NCI-H146 treated with DMSO at 0.1 percent for 48 hours (cell line): ENCODE measurements around the gene IRS2.
A peak's percentile ranks its signal among the peaks of the same experiment; 100 is the strongest.
"Not testable (repeated sequence)": the region's sequence is repeated elsewhere in the genome, so short reads cannot be mapped to it uniquely, and the experiment has no call there.

Source experiments
- DNase-seq: peaks from one replicate; lab custom pipeline; 2025; ENCODE audit not compliant: unreplicated experiment; lab: John Stamatoyannopoulos, UW

The IRS2 gene

DNA sequence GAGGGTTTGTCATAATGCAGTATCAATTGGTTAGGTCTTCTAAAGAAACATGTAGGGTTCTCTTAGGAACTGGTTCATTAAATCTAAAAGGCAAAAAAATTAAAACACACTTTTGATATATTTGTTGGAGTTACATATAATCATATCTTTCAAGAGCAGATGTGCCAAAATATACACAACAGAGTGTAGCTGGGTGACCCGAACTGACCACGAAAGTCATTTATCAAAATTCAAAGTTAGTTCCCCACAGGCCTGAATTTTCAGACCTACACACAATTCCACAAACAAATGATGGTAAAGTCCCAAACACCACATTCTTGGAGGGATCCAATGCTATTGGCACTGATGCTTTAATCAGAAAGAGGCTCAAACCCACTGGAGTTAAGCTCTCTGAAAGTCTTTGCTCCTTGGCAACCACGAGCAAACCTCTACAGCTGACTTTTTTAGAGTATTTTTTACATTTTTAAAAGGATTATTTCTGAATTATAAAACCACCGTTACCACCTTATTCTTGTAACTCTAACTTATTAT, 50.9 kb downstream of the IRS2 start:
- no peak for DNase-seq

DNA sequence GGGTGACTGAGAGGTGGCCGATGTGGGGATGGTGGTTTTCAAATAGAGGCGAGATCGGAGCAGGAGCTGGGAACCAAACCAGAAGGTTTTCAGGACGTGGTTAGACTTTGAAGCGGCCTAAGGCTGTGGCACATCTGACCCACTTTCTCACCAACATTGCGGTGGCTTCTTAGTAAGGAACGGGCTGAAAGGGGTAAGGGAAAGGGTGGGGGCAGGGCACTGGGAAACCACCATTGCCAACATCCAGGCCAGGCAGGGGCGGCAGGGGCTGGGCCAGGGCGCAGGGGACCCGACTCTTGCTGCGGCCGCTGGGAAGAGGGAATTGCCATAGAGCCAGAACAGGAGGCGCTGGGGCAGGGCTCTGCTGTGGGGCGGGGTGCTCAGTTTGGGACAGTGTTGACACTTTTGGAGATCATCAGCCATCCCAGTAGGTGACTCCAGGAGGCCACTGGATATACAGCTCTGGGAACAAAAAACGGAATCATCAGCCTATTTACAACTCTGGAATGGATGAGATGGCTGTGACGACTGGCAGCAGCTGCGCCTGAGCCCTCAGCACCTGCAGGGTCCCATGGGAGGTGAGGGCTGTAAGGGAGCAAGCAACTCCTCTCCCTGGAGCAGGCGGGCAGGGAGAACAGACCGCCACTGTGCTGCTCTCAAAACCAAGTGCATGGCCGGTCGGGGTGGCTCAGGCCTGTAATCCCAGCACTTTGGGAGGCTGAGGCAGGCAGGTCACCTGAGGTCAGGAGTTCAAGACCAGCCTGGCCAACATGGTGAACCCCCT, 52.2 kb downstream of the IRS2 start:
- DNase-seq, result no peak

DNA sequence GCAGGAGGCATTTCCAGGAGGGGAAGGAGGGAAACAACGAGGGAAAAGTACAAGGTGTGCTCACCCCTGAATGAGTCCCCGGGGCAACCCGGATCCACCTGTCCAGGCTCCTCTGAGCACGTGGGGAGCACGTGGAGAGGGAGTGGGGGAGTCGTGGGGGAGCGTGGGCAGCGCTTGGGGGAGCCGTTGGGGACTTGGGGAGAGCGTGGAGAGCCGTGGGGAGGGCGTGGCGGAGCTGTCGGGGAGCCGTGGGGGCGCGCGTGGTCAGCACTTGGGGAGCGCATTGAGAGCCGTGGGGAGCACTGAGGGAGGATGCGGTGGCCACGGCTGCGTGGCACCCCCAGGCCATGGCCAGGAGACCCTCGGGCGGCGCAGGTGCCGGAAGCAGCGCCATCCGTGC, 52.8 kb downstream of the IRS2 start:
- no peak for DNase-seq

DNA sequence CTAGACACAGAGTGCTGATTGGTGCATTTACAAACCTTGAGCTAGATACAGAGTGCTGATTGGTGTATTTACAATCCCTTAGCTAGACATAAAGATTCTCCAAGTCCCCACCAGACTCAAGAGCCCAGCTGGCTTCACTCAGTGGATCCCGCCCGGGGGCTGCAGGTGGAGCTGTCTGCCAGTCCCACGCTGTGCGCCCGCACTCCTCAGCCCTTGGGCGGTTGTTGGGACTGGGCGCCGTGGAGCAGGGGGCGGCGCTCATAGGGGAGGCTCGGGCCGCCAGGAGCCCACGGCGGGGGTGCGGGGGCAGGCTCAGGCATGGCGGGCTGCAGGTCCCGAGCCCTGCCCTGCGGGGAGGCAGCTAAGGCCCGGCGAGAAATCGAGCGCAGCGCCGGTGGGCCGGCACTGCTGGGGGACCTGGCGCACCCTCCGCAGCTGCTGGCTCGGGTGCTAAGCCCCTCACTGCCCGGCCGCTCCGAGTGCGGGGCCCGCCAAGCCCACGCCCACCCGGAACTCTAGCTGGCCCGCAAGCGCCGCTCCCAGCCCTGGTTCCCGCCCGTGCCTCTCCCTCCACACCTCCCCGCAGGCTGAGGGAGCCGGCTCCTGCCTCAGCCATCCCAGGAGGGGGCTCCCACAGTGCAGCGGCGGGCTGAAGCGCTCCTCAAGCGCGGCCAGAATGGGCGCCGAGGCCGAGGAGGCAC, 53.8 kb downstream of the IRS2 start:
- not testable (repeated sequence) for DNase-seq

DNA sequence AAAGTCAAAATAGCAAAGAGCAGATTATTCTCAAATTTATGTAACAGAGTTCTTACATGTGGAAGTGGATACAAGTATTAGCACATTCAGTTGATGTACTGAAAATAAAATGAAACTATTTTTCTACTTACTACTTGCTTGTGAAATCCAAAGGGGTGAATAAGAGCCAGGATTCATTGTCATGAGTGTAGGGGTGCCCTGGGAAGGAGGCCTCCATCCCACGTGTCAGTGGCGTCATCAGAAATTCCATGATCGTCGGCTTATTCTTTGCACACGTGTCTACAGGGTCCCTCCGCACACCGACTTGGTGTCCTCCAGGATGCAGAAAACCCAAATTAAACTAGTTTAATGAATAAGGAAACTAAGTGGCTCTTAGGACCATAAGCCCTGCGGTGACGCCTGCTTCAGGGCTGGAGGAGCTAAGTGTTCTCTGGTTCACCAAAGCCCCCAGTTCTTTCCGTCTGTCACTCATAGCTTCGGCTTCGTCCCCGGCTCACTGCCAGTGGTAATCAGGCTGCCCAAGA, 55.5 kb downstream of the IRS2 start:
- no peak for DNase-seq

DNA sequence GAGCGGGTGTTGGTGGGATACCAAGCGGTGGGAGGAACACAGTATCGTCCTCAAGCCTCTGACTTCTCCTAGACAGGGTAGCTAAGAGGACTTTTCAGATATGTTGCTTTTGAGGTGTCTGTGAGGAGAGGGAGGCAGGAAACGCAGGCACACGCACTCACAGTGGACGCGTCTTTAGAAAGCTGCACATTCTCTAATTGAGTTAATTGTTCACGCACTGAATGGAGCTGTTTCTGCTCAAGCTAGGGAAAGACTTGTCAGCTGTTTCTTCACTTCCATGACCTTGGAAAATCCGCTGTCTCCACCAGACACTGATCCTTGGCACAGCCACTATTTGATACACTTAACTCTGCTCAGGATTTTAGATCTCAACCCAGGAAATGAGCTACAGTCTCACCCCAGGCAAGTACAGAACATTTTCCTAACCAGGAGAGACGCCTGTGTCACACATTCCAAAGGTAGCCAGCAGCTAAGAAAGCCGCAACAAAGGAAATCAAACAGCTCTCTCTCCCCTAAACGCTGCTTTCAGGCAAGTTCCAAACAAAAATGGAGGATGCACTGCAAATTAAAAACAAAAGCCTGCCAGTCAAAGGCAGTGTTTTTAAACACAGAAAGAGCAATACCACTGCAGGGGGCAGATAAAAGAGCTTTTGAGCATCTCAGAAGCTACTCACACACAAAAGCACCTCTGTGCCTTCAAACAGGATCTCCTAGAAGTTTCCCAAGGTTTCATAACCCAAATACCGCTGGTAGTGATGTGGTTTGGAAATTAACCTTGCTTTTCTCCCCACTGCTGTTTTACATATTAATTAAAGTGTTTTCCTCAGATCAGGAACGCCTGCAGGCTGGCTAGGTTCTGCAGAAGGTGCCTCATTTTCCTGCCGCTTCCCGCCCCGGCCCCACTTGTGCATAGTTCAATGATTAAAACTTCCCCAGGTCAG, 57.3 kb downstream of the IRS2 start:
- no peak for DNase-seq

DNA sequence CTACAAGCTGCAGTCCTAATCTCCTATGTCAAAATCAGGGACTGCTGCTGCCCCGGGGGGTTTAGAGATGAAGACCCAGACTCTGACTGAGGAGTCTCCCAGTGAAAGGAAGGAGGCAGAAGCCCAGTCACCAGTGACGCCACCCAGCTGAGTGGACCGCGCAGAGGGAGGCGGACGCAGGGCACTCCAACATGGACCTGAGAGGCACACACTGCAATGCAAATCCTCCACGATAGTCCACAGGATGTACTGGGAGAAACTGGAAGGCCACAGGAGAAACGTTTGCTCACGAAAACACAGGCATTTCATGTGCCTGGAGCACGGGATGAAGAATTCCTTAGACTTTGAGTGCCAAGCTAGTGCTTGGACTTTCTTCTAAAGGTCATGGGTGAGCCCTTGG, 58.3 kb downstream of the IRS2 start:
- DNase-seq, result no peak

DNA sequence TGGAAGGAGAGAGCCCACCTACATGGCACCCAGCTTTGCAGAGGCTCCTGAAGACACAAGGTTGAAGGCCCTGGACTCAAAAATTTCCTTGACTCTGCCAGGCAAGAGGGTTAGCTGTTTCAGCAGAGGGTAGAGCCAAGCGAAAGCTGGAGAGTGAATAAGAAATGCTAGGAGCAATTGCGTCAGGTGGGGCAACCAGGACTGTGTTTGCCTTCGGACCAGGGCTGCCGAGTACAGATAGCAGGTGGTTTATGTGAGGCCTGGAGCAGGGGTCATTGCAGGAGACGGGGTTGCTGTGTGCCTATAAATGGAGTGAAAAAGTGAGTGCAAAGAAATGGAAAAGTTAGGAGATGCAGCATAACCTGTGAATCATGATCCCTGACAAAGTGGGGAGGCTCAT, 59.1 kb downstream of the IRS2 start:
- no peak for DNase-seq

DNA sequence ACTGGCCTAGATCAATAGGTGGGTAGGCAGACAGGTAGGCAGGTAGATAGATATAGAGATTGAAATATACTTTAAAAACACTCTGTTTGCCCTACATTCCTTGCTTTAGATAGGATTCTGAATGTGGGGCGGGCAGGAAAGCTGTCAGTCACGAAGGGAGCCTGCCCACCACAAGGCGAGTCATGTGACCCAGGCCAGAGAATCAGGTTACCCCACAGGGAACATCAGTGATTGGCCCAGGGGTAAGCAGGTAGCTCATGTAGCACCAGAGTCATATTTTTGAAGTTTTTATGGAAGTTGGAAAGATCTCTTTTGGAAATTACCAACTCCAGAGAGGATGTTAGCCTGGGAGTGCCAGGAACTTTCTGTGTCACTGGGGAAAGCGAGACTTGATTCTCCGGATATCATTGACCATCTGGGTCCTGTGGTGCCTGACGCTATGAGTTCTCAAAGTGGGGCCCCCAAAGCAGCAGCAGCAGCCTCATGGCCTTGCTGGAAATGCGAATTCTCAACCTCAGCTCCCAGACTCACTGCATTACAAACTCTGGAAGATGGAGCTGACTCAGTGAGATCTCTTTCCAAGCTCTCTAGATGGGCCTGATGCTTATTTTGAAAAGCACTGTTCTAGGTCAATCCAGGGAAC, 60.3 kb downstream of the IRS2 start:
- DNase-seq, result no peak

DNA sequence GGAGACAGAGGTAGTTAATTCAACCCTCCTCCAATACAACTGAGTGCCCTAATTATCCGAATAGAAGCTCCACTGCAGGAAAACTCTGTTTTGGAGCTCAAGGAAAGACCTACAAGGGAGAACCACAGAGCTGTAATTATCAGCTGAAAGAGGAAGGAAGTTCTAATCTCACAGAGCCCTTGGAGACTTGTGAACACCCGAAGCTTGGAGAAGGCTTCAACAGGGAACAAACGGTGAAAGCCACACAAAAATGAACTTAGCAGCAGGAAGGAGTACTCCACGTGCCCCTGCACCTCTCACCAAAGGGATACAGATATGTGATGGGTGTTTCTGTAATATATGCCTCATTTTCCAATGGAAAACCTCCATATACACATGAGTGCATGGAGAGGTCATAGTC, 61.1 kb downstream of the IRS2 start:
- no peak for DNase-seq

DNA sequence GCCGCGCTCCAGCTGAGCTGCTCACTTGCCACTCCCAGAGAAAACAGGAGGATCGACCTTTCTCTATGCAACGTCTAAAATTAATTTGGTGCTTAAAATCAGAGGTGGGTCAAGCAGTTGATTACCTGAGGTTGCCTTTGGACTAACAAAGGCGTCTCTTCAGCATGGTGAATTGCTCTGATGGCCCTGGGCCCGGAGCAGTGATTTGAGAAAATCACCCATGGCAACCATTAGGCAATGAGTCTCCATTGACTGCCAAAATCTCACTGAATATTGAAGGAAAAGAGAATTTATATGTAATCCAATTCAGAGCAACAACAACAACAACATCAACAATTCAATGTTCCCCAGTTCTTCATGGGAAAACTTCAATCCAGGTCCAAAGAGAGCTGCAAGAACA, 61.8 kb downstream of the IRS2 start:
- no peak for DNase-seq

DNA sequence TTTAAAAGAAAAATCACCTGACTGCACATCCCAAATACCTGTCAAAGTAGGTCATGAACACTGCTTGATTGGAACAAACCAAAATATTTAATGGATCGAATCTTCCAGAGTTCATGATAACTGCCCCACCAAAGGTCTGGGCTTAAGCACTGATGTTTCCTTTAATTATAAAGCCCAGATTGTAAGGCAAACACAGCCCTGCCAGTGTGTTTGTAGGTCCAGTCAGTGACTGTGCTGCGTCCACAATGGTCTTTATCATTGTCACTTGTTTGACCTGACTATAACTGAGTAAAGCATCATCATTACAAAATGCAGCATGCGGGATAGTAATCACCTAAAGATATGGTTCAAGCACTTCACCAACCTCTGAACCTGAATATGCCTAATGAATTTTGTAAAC, 63.3 kb downstream of the IRS2 start:
- no peak for DNase-seq

DNA sequence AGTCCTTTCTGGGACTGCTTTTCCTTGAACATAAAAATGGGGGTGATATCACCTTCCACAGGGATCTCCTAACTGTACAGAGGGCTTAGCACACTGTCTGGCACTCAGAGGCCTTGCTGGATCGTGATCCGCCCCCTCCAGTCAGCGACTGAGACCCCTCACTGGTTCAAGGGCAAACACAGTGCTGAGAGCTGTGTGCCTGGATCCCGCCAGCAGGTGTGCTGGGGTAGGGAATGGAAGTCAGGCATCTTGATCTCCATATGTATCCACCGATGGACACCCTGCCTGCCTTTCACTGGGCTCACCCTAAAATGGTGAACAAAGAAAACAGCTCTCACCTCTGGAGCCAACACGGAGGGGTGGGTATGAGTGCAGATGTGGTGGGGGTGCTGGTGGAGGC, 64.3 kb downstream of the IRS2 start:
- DNase-seq, result no peak

DNA sequence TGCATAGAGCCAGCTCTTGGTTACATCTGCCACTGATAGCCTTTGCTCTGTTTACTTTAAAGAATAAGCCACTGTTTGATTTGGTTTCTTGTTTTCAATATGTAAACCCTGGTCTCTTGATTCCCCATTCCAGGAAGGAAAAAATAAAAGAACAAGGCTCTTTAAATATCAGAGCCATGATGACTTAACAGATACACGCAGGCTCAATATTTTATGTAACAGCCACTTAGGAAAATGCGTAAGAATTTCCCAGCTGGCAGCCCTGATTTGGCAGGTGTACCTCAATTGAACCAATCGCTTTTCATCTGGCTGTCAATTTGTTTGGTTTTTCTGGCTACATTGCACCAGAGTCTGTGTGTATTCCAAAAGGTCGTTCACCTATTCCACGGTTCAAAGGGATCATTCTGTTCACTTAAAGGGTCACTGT, 65.6 kb downstream of the IRS2 start:
- DNase-seq, result peak; percentile 93

DNA sequence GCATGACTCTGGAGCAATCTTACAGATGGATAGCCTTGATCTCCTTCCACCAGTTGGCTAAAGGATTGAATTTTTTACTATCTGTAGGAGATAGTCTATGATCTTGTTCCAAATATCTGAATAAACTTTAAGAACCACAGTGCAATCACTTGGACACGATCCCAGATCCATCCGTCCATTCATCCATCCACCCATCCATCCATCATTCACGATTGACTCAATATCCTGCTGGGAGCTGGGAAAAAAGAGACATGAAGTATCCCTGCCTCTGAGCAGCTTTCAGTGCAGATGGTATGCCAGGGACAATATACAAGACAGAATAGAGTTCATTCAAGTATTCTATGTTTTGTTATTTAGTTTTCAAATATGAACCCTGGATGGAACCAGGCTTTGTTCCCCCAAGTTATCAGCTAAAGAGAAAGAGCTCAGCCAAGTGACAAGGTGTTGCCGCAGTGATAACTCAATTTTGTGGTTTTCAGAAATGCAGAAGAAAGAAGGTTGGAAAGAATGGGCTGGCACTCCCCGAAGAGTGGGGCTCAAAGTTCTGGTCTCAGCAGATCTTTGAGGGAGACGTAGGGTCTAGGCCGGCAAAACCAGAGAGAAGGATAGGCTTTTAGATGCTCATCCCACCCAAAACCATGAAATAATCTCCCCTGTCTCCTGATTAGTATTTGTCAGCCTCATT, 66.3 kb downstream of the IRS2 start:
- peak; percentile 67 for DNase-seq

DNA sequence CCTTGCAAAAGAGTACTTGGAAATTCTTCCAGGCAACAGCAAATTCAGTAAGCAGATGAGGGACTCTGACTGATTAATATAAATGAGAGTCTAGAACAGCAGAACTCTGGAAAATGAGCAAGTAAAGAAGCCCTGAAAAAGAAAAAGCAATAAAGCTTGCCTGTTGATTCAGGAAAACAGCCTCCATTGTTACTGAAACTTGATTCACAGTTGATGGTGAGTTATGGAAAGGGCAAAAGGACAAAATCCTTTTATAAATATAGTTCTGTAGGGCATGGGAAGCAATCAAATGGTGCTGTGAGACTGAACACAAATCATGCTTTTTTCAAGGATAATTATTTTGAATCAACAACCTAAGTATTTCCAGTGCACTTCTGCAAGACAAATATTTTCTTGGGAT, 67.7 kb downstream of the IRS2 start:
- no peak for DNase-seq

DNA sequence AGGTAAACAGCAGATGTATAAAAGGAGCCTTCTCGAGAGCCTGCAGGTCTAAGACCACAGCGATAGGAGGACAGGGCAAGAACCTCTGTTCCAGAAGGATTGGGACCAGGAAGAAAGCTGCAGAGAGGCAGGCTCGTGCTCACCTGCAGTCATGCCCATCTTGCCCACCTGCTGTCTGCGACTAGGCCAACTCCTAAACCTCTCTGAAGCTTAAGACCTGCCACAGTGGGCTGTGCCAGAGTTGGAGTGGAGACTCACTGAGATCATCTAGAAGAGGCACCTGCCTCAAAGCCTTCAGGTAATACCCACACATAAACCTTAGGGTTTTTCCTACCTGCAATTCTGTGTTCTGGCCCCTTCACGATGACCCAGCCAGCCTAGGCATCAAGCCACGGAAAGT, 68.7 kb downstream of the IRS2 start:
- no peak for DNase-seq

DNA sequence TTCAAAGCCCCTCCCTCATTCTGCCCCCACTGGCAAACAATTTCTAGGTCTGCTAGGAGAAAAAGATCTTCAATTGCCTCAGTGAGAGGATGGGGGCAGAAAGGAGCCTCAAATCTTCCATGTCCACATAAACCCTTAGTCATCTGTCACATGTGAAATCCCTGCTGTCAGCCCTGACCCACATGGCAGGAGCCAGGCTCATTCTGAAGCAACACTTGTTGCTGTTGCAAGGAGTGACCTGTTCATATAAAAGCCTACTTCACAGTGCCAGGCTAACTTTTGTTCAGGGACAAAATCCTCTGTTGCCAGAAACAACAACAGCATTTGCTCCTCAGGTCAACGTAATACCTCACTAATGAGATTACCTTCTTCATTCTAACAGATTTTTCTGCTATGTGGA, 70.5 kb downstream of the IRS2 start:
- no peak for DNase-seq

DNA sequence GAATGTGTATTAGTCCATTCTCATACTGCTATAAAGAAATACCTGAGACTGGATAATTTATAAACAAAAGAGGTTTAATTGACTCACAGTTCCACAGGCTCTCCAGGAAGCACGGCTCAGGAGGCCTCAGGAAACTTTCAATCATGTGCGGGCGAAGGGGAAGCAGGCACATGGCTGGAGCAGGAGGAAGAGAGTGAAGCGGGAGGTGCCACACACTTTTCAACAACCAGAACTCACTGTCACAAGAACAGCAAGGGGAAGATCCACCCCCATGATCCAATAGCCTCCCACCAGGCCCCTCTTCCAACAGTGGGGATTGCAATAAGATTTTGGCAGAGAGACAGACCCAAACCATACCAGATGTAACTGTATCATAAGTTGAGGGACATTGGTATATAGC, 72.7 kb downstream of the IRS2 start:
- no peak for DNase-seq

DNA sequence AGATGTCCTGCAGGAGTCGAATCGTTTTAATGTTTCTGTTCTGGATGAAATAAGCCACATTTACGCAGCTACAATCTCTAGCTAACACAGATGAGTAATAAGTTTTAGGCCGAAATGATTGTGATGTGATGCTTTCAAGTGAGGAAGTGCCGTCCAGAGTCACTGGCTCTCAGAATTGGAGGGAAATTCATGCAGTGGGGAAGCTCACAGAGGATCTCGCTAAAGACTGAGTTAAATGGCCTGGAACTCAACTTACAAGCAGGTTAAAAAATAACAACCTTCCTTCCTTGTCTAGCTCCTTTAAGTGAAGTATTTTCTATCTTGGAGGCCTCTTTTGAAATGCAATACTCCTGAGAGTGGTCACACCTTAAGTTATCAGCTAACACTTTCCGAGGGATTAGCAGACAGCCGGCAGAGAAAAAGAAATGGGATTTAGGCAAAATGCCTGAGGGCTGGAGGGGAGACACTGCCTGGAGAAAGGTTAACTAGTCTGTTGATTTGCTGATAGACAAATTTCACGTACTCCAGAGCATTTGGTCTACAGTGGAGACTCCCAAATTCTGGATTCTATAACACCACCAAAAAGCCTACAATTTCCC, 74.2 kb downstream of the IRS2 start:
- DNase-seq, result no peak
